ENCODE results near the gene KDM3B.

DNA sequence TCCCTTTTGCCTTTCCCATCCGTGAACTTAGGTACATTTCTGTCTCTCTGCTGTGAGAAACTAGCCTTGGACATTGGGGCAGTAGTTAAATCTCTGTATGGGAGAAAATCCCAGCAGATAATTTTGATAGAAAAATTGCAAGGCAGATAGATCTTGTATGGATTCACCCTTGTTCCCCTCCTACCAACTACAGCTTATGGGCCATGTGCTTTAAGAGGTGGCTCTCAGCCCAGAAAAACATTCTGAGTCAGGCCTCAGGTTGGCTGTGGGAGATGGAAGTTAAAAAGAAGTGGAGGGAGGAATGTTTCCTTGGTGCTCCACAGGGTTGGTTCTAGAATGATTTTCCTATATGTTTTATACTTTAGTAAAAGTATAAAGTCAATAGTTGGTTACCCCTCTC lies 1.4 kb upstream of the KDM3B start:
- TF ChIP-seq, protein P1, sequence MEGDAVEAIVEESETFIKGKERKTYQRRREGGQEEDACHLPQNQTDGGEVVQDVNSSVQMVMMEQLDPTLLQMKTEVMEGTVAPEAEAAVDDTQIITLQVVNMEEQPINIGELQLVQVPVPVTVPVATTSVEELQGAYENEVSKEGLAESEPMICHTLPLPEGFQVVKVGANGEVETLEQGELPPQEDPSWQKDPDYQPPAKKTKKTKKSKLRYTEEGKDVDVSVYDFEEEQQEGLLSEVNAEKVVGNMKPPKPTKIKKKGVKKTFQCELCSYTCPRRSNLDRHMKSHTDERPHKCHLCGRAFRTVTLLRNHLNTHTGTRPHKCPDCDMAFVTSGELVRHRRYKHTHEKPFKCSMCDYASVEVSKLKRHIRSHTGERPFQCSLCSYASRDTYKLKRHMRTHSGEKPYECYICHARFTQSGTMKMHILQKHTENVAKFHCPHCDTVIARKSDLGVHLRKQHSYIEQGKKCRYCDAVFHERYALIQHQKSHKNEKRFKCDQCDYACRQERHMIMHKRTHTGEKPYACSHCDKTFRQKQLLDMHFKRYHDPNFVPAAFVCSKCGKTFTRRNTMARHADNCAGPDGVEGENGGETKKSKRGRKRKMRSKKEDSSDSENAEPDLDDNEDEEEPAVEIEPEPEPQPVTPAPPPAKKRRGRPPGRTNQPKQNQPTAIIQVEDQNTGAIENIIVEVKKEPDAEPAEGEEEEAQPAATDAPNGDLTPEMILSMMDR (IDR thresholded peaks at IDR 0.05) = no peak
- TF ChIP-seq POLR2A (IDR thresholded peaks at IDR 0.05) = no peak

All from thyroid gland (tissue), 4 donors.